ENCODE measurements around the gene CCDC110. TPM values are rescaled to one million over a fixed set of nuclear protein-coding genes. Genes with fewer than 3 reads are reported as not detected.

The CCDC110 gene
- total RNA-seq, 2 donors from 2014 or later, result 2.8 to 10.3 TPM

DNA sequence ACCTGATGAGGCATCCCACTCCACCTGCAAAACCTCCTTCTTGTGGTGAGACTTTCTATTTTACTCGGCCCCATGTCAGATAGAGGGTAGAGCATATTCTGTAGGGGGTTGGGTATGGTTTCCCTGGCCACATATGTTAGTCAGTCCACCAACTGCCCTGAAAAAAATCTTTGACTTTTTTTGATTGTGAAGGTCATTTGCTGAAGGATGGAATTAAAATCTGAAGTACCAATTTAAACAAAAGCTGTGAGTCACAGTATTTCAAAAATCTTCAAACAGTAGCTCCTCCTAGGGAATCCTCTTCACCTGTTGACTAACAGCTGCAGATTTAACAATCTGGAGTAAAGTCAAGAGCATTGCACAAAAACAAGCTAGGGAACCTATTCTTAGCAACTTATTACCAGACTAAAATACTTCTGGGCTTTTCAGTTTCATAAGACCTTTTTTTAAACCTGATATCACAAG, 8.0 kb upstream of the CCDC110 start:
- Histone ChIP-seq H3K36me3 (no peaks in the 10 kb centered on the region), H3K9me3 (no peaks in the 10 kb centered on the region), H3K27ac (no peak overlapping the region), H3K4me1 (replicated peaks) (no peaks in the 10 kb centered on the region), H3K4me3 (no peak overlapping the region), H3K27me3 (replicated peaks; ENCODE audit: insufficient read depth) (no peaks in the 10 kb centered on the region)
- TF ChIP-seq, protein P1, sequence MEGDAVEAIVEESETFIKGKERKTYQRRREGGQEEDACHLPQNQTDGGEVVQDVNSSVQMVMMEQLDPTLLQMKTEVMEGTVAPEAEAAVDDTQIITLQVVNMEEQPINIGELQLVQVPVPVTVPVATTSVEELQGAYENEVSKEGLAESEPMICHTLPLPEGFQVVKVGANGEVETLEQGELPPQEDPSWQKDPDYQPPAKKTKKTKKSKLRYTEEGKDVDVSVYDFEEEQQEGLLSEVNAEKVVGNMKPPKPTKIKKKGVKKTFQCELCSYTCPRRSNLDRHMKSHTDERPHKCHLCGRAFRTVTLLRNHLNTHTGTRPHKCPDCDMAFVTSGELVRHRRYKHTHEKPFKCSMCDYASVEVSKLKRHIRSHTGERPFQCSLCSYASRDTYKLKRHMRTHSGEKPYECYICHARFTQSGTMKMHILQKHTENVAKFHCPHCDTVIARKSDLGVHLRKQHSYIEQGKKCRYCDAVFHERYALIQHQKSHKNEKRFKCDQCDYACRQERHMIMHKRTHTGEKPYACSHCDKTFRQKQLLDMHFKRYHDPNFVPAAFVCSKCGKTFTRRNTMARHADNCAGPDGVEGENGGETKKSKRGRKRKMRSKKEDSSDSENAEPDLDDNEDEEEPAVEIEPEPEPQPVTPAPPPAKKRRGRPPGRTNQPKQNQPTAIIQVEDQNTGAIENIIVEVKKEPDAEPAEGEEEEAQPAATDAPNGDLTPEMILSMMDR (IDR thresholded peaks at IDR 0.05), result no peak
- no peak for TF ChIP-seq POLR2AphosphoS5 (IDR thresholded peaks at IDR 0.05)
- TF ChIP-seq POLR2A (IDR thresholded peaks at IDR 0.05), result no peak
- DNase-seq (ENCODE audit: low spot score), result no peak
- intact Hi-C loops (cut with DNase I), result no loop called here
- 65% methylated on average over 1 of the region's 1 CpG for WGBS

DNA sequence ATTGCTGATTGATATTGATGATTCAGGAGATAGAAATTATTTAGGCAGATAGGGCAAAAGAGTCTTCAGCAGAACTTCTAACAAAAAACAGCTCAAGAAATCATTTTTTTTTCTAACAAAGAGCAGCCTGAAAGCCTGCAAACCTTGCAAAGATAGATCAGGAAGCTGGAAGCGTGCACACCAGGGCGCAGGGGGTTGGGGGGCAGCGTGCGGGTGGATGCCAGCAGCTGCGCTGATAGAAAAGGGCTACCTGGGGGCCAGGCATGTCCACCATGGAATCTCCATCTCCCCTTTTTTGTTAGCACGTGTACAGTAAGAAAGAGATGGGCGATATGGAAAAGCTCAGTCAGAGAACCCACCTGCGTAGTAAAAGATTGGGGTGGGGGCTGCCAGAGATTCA, 1.7 kb upstream of the CCDC110 start:
- DNase-seq (ENCODE audit: low spot score), result no peak
- intact Hi-C loops (cut with DNase I), result loop anchor here (5.0 kb wide), 2 partner anchors 34 to 564 kb away; no protein-coding TSS in a partner anchor
- no peaks in the 10 kb centered on the region for H3K36me3 ChIP-seq
- 98% methylated on average over 8 of the region's 8 CpGs for WGBS
- TF ChIP-seq POLR2A (IDR thresholded peaks at IDR 0.05), result no peak
- TF ChIP-seq, protein P1 (IDR thresholded peaks at IDR 0.05), result no peak
- TF ChIP-seq POLR2AphosphoS5 (IDR thresholded peaks at IDR 0.05), result no peak
- H3K27ac ChIP-seq, result no peak overlapping the region
- no peaks in the 10 kb centered on the region for H3K4me1 ChIP-seq (replicated peaks)
- H3K9me3 ChIP-seq, result no peaks in the 10 kb centered on the region
- H3K27me3 ChIP-seq (replicated peaks; ENCODE audit: insufficient read depth), result no peaks in the 10 kb centered on the region
- H3K4me3 ChIP-seq, result no peak overlapping the region

DNA sequence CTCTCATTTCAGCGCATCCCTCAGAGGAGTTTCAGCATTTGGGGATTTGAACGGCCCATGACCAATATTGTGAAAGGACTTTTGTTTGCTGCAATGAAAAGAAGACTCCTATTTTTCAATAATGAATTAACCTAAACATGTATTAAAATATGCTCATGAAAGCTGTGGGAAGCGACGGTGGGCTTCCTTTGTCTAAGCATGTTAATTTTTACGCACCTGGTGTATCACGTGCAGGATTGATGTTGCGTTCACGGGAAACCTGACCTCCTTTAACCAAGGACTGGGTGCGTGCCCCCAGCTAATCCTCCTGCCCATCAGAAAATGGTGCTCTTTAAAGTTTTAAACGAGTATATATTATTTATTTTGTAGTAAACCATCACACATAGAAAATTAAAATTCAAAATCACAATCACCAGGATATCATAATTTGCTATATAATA, 590 bp upstream of the CCDC110 start:
- DNase-seq (ENCODE audit: low spot score), result no peak
- 12% methylated on average over 10 of the region's 10 CpGs for WGBS
- H3K27me3 ChIP-seq (replicated peaks; ENCODE audit: insufficient read depth), result no peaks in the 10 kb centered on the region
- no peaks in the 10 kb centered on the region for H3K4me1 ChIP-seq (replicated peaks)
- intact Hi-C loops (cut with DNase I), result loop anchor here (5.0 kb wide), 2 partner anchors 35 to 565 kb away; no protein-coding TSS in a partner anchor
- peak overlapping the region in 1 of 2 donors; percentile 81 for H3K27ac ChIP-seq
- H3K36me3 ChIP-seq, result no peaks in the 10 kb centered on the region
- no peak for TF ChIP-seq POLR2AphosphoS5 (IDR thresholded peaks at IDR 0.05)
- TF ChIP-seq, protein P1 (IDR thresholded peaks at IDR 0.05), result no peak
- no peaks in the 10 kb centered on the region for H3K9me3 ChIP-seq
- H3K4me3 ChIP-seq, result peak overlapping the region; percentile 63 to 70

DNA sequence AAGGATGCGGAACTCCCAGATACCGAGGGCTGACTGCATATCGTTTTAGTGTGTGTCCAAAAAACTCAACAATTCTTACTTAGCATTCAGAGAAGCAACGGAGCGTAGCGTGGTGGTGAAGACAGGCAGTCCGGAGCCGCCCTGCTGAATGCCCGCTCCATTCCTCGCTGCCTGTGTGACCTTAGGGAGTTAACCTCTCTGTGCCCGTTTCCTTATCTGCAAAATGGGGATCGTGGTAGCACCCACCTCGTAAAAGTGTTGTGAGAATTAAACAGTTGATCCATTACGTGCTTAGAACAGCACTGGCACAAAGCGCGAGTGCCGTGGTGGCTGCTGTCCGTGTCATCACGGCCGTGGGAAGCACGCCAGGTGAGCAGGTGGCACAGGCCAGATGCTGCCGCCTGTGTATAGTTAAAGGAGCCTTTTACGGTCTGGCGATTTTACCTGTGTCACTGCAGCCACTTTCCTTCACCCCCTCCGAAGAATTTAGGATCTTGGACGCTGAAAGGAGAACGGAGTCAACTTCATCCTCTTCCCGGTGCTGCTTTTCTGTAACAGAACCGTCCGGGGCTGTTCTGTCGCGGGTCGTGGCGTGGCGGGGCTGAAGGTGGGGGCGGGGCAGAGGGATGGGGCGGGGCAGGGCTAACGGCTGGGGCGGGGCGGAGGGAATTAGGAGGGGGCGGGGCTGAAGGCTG, 885 bp downstream of the CCDC110 start:
- no peaks in the 10 kb centered on the region for H3K36me3 ChIP-seq
- peak; percentile 62 for DNase-seq (ENCODE audit: low spot score)
- 3% methylated on average over 28 of the region's 41 CpGs for WGBS
- no peaks in the 10 kb centered on the region for H3K4me1 ChIP-seq (replicated peaks)
- TF ChIP-seq POLR2AphosphoS5 (IDR thresholded peaks at IDR 0.05) (no peak), POLR2A (IDR thresholded peaks at IDR 0.05) (peak; percentile 18)
- H3K27ac ChIP-seq, result peak overlapping the region; percentile 74
- intact Hi-C loops (cut with DNase I), result loop anchor here (1.0 to 5.0 kb wide), 4 partner anchors 37 to 567 kb away; no protein-coding TSS in a partner anchor
- H3K4me3 ChIP-seq, result peak overlapping the region; percentile 42 to 52
- H3K27me3 ChIP-seq (replicated peaks; ENCODE audit: insufficient read depth), result no peaks in the 10 kb centered on the region
- H3K9me3 ChIP-seq, result no peaks in the 10 kb centered on the region

DNA sequence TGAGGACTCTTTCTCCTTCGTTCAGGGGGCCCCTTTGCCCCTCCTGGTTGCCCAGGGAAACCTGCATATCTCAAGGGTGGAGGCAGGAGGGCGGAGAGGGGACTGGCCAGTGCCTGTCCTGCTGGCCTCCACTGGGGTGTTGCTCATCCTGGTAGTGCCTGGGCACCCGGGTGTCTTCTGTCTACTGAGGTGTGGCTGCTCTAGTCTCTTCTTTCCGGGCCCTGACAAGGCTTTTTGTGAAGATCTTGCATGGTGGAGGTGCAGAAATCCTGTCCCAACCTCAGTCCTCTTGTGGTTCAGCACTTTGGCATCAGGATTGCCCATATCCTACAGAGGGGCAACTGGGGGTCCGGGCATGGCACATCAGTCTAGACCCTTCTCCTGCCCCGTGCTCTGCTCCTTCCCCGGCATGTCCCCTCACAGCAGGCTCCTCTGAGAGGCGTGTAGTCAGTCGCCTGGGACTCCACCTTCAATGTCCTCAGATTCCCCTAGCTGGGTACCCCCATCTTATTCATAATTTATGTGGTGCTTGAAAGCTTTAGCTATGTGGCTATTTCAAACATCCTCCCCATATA, 1.9 kb downstream of the CCDC110 start:
- no peaks in the 10 kb centered on the region for H3K36me3 ChIP-seq
- WGBS, result 79% methylated on average over 8 of the region's 9 CpGs
- intact Hi-C loops (cut with DNase I), result loop anchor here (2.0 to 5.0 kb wide), 5 partner anchors 38 to 568 kb away; partner anchors contain the start of gene UFSP2
- H3K27ac ChIP-seq, result no peak overlapping the region
- H3K4me1 ChIP-seq (replicated peaks), result no peaks in the 10 kb centered on the region
- H3K4me3 ChIP-seq, result no peak overlapping the region
- no peaks in the 10 kb centered on the region for H3K9me3 ChIP-seq
- TF ChIP-seq POLR2AphosphoS5 (IDR thresholded peaks at IDR 0.05) (no peak), POLR2A (IDR thresholded peaks at IDR 0.05) (no peak)
- TF ChIP-seq, protein P1 (IDR thresholded peaks at IDR 0.05), result no peak
- DNase-seq (ENCODE audit: low spot score), result no peak
- H3K27me3 ChIP-seq (replicated peaks; ENCODE audit: insufficient read depth), result no peaks in the 10 kb centered on the region

Data from prostate gland (tissue), 2 donors.